Measurements from ENCODE around the gene PARP12. TPM values are rescaled to one million over a fixed set of nuclear protein-coding genes. Genes with fewer than 3 reads are reported as not detected.

PARP12 gene
- total and polyA plus RNA-seq, 3 donors from 2014 or later = 39.4 to 63.1 (median 54.6) TPM

GRCh38 chr7:139987691-139988516 is 74.8 kb downstream of the PARP12 start:
- 87 to 88% methylated on average over 13 of the region's 13 CpGs for WGBS, 2 donors
- TF ChIP-seq, protein P1, sequence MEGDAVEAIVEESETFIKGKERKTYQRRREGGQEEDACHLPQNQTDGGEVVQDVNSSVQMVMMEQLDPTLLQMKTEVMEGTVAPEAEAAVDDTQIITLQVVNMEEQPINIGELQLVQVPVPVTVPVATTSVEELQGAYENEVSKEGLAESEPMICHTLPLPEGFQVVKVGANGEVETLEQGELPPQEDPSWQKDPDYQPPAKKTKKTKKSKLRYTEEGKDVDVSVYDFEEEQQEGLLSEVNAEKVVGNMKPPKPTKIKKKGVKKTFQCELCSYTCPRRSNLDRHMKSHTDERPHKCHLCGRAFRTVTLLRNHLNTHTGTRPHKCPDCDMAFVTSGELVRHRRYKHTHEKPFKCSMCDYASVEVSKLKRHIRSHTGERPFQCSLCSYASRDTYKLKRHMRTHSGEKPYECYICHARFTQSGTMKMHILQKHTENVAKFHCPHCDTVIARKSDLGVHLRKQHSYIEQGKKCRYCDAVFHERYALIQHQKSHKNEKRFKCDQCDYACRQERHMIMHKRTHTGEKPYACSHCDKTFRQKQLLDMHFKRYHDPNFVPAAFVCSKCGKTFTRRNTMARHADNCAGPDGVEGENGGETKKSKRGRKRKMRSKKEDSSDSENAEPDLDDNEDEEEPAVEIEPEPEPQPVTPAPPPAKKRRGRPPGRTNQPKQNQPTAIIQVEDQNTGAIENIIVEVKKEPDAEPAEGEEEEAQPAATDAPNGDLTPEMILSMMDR (IDR thresholded peaks at IDR 0.05) = no peak
- no peak for TF ChIP-seq POLR2A (IDR thresholded peaks at IDR 0.05)
- H3K27ac ChIP-seq = no peak overlapping the region
- no peaks in the 10 kb centered on the region for H3K9me3 ChIP-seq
- no peaks in the 10 kb centered on the region for H3K27me3 ChIP-seq
- no peak overlapping the region for H3K4me3 ChIP-seq
- intact Hi-C loops (cut with DNase I; ENCODE audit: low total_unique reads) = no loop called here
- H3K36me3 ChIP-seq (ENCODE audit: low read depth, missing control alignments) = no peaks in the 10 kb centered on the region
- DNase-seq = no peak
- H3K4me1 ChIP-seq = no peaks in the 10 kb centered on the region

DNA sequence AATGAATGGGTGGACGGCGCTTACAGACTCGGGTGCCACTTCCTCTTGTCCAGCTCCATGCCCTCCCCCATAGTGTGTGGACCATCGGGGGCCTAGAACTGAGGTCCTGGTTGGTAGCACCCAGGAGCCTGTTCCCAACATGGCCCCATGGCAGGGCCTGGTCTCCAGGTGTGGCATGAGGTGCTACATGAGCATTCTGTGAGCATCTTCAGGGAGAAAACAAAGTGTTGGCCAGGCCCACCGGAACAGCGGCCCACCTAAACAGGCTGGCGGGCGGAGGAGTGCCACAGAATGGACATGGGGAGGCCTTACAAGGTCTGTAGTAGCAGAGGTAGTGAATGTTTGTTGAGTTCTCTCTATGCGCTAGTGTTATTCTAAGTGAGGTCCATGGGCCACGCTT is 76.9 kb downstream of the PARP12 start:
- DNase-seq = no peak
- 90 to 91% methylated on average over 10 of the region's 10 CpGs for WGBS, 2 donors
- H3K4me3 ChIP-seq = no peak overlapping the region
- TF ChIP-seq, protein P1 (IDR thresholded peaks at IDR 0.05) = no peak
- no peak for TF ChIP-seq POLR2A (IDR thresholded peaks at IDR 0.05)
- no peak overlapping the region for H3K27ac ChIP-seq
- intact Hi-C loops (cut with DNase I; ENCODE audit: low total_unique reads) = no loop called here
- H3K27me3 ChIP-seq = no peaks in the 10 kb centered on the region
- no peaks in the 10 kb centered on the region for H3K9me3 ChIP-seq
- H3K36me3 ChIP-seq (ENCODE audit: low read depth, missing control alignments) = no peaks in the 10 kb centered on the region
- no peaks in the 10 kb centered on the region for H3K4me1 ChIP-seq

DNA sequence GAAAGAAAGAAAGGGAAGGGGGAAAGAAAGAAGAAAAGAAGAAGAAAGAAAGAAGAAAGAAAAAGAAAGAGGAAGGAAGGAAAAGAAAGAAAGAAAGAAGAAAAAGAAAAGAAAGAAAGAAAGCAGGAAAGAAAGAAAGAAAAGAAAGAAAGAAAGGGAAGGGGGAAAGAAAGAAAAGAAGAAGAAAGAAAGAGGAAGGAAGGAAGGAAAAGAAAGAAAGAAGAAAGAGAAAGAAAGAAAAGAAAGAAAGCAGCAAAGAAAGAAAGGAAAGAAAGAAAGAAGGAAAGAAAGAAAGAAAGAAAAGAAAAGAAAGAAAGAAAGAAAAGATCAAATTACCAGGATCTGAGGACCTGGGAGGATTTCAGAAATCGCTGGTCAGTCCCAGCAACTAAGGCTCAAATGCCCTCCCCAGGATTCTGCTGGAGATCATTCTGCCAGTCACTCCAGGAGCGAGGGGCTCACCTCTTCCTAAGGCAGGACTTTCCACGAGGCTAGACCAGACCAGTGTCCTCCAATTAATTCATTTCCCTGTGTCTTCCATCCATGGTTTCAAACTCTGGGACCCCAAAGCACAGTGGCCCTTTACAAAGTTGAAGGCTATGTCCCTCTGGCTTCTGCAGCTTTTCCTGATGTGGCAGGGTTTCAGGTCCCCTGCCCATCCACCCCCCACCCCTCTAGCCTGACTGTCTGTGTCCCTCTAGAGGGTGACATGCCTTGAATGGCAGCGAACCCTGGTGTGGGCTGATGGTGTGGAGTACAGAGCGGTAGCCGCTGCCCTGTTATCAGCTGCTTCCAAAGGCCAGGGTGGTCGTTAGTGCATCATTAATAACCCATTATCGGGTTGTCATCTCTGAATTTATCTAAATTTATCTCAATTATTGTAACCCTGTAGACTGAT is 77.9 kb downstream of the PARP12 start:
- H3K9me3 ChIP-seq = no peaks in the 10 kb centered on the region
- no peak for DNase-seq
- intact Hi-C loops (cut with DNase I; ENCODE audit: low total_unique reads) = no loop called here
- H3K36me3 ChIP-seq (ENCODE audit: low read depth, missing control alignments) = no peaks in the 10 kb centered on the region
- 81 to 82% methylated on average over 8 of the region's 8 CpGs for WGBS, 2 donors
- H3K4me1 ChIP-seq = no peaks in the 10 kb centered on the region
- H3K4me3 ChIP-seq = no peak overlapping the region
- H3K27me3 ChIP-seq = no peaks in the 10 kb centered on the region
- H3K27ac ChIP-seq = no peak overlapping the region
- TF ChIP-seq POLR2A (IDR thresholded peaks at IDR 0.05) = no peak
- TF ChIP-seq, protein P1 (IDR thresholded peaks at IDR 0.05) = no peak

DNA sequence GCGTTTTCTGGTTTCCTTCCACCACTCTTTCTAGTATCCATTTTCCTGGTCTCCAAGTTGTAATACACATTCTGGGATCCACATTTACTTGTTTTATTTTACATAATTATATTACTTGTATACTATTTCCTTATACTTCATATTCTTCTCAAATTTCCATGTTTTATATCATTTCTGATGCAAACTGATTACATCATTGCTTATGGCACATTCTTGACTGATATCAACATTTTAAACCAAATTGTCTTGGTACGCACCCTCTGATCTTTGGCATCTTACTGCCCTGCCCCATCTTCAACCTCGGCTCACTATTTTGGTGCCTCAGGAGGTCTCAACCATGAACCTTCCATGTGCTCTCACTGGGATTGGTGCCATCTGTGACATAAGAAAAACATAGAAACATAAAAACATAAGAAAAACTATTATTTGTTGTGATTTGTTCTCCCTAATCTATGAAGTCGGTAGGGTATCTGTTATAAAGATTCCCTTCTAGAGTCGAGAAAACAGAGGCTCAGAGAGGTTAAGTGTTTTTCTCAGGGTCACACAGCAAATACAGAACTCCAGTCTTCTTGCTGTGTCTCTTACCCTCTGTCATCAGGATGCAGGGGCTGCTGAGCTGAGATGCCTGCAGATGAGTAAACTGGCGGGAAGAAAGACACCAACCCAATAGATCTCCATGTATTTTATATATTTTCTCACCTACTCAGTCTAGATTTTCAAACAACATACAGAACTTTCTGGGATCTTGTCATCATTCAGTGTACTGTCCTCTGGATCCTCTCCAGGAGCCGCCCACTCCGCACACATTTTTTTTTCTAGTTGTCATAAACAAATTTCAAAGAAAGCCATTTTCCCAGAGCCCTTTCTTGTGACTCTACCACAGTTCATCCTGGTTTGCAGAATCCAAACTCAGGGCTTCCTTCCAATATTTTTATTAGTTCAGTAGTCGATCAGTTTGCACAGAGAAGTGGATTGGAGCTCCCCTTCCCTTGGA is 79.5 kb downstream of the PARP12 start:
- Histone ChIP-seq H3K36me3 (ENCODE audit: low read depth, missing control alignments) (no peaks in the 10 kb centered on the region), H3K27ac (no peak overlapping the region), H3K9me3 (no peaks in the 10 kb centered on the region), H3K4me3 (no peak overlapping the region), H3K4me1 (no peaks in the 10 kb centered on the region), H3K27me3 (no peaks in the 10 kb centered on the region)
- TF ChIP-seq, protein P1 (IDR thresholded peaks at IDR 0.05) = no peak
- intact Hi-C loops (cut with DNase I; ENCODE audit: low total_unique reads) = no loop called here
- DNase-seq = no peak
- 77 to 87% methylated on average over 9 of the region's 9 CpGs for WGBS, 2 donors

Measured in testis (tissue), 3 donors.